Fibroblast of pulmonary artery (primary cell): Measurements from ENCODE around the gene BCAR3.

ENCODE experiments used
- DNase-seq: peaks from one replicate; pipeline ENCODE4 v3.0.0-alpha.2; 2010; ENCODE audit warnings: low read depth
- H3K4me3 ChIP-seq: replicated peaks from 2 replicates; pipeline ENCODE4 v1.5.1; 2011; ENCODE audit warnings: low read depth, mild to moderate bottlenecking, control low read depth, low read length, moderate library complexity
- TF ChIP-seq, protein P1 (sequence below): IDR thresholded peaks from 2 replicates; pipeline ENCODE4 v1.5.1; 2011; ENCODE audit warnings: mild to moderate bottlenecking, control low read depth, low read length, inconsistent platforms; ENCODE audit errors: missing control alignments

Gene BCAR3

GRCh38 chr1:93623436-93623835 lies 58.2 kb downstream of the BCAR3 start:
- no peak overlapping the region for H3K4me3 ChIP-seq
- DNase-seq, result no peak
- TF ChIP-seq, protein P1, sequence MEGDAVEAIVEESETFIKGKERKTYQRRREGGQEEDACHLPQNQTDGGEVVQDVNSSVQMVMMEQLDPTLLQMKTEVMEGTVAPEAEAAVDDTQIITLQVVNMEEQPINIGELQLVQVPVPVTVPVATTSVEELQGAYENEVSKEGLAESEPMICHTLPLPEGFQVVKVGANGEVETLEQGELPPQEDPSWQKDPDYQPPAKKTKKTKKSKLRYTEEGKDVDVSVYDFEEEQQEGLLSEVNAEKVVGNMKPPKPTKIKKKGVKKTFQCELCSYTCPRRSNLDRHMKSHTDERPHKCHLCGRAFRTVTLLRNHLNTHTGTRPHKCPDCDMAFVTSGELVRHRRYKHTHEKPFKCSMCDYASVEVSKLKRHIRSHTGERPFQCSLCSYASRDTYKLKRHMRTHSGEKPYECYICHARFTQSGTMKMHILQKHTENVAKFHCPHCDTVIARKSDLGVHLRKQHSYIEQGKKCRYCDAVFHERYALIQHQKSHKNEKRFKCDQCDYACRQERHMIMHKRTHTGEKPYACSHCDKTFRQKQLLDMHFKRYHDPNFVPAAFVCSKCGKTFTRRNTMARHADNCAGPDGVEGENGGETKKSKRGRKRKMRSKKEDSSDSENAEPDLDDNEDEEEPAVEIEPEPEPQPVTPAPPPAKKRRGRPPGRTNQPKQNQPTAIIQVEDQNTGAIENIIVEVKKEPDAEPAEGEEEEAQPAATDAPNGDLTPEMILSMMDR, result no peak

DNA sequence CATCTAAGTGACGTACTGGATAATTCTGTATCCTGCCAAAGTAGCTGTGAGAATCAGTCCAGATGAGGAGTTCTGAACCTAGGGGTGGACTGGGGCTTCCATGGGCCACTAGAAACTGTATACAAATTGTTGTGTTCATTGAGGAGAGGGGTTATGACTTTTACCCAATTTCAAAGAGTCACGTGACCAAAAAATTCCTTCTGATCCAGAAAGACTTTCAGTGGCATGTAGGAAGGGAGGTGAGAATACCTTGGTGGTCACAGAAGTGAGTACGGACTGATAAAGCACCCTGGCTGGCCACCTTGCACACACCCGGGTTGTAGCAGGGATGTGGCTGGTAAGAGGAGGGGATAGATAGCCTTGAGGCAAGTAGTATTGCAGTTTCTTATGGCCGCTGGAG lies 60.4 kb downstream of the BCAR3 start:
- DNase-seq, result no peak
- H3K4me3 ChIP-seq, result no peak overlapping the region
- TF ChIP-seq, protein P1, result no peak

GRCh38 chr1:93620841-93621210 lies 60.8 kb downstream of the BCAR3 start:
- TF ChIP-seq, protein P1, result no peak
- DNase-seq, result no peak
- H3K4me3 ChIP-seq, result no peak overlapping the region

GRCh38 chr1:93620172-93620840 lies 61.3 kb downstream of the BCAR3 start:
- no peak overlapping the region for H3K4me3 ChIP-seq
- DNase-seq, result no peak
- TF ChIP-seq, protein P1, result no peak

DNA sequence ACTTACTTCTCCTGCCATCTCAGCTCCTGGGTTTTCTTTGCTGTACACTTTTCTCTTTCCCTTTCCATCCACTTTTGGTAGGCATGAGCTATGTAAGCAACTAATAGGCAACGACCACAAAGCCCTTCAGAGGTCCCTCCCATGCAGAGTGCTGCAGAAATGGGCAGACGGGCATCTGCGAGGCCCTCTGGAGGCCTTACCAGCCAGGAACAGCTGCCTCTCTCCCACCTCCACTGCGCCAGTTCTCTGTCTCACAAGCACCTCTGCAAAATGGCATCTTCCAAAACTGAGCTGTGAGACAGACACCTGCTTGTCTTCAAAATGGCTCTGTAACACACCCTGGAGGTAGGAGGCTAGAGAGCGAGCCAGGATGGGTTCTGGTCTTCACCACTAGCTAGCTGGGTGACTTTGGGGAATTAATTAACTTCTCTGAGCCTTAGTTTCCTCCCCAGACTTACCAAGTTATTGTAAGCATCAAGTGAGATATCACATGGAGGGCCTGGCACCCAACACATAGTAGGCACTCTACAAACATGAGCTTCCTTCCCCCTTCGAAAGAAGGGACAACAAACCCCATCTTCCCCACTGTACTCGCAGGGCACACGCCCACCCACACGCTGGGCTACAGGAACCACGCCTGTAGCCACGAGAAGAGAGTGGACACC lies 62.0 kb downstream of the BCAR3 start:
- no peak for DNase-seq
- H3K4me3 ChIP-seq, result no peak overlapping the region
- TF ChIP-seq, protein P1, result no peak

GRCh38 chr1:93617670-93618499 lies 63.8 kb downstream of the BCAR3 start:
- TF ChIP-seq, protein P1, result no peak
- no peak for DNase-seq

More at GRCh38 chr1:93617670-93618499, 63.8 kb downstream of the BCAR3 start:
- no peak overlapping the region for H3K4me3 ChIP-seq
